Body of pancreas (tissue), 4 donors: ENCODE measurements around the gene ADGRD1. TPM values are rescaled to one million over a fixed set of nuclear protein-coding genes. Genes with fewer than 3 reads are reported as not detected.
"Not testable (repeated sequence)": the region's sequence is repeated elsewhere in the genome, so short reads cannot be mapped to it uniquely, and the experiment has no call there.

Source experiments
- ATAC-seq: fragments of 150-250 bp; one replicate; pipeline ENCODE4 v1.9.1; 2016
- DNase-seq, 4 donors: peaks; one replicate each; pipeline ENCODE4 v3.0.0-alpha.2; 2019
- H3K27ac ChIP-seq, 4 donors: fragments of 200-600 bp; sonication (generic); 1 replicate in 3 of 4; 2 replicates in 1 of 4; pipeline versions ENCODE4 v1.5.1 to v1.6.1; 2016 to 2019; ENCODE audit warnings: mild to moderate bottlenecking in 1 of 4, mixed read lengths in 1 of 4, moderate library complexity in 1 of 4
- H3K27me3 ChIP-seq, 2 donors: fragments of 200-600 bp; sonication (generic); one replicate each; pipeline ENCODE4 v1.6.0; 2016; ENCODE audit warnings: mild to moderate bottlenecking in 1 of 2
- H3K36me3 ChIP-seq, 2 donors: fragments of 200-600 bp; sonication (generic); replicated peaks in 1 of 2; 2 replicates each; pipeline ENCODE4 v1.5.1; 2016; ENCODE audit warnings: low read depth in 2 of 2; ENCODE audit not compliant: insufficient read depth in 1 of 2
- H3K4me1 ChIP-seq: fragments of 200-600 bp; sonication (generic); one replicate; pipeline ENCODE4 v1.6.0; 2016
- H3K4me3 ChIP-seq, 2 donors: fragments of 200-600 bp; sonication (generic); 1 replicate in 1 of 2; 2 replicates in 1 of 2; pipeline ENCODE4 v1.5.1; 2016 to 2019
- H3K9me3 ChIP-seq, 3 donors: fragments of 200-600 bp; sonication (generic); 1 replicate in 2 of 3; 2 replicates in 1 of 3; pipeline ENCODE4 v1.5.1; 2016
- POLR2A ChIP-seq, 3 donors: fragments of 450-650 bp; IDR thresholded peaks; one replicate each; pipeline ENCODE4 v1.6.1; 2016; ENCODE audit warnings: antibody characterized with exemption in 3 of 3, mild to moderate bottlenecking in 2 of 3
- WGBS, 2 donors: methylation state at CpG; one replicate each; pipeline ENCODE4 v1.1.5; 2017; 5-methylcytosine and 5-hydroxymethylcytosine counted together
- intact Hi-C: fragments of 100-400 bp; cut with DNase I; formaldehyde crosslinking; loops from one replicate; pipeline ENCODE4 v1.15.1; 2023
- total RNA-seq, 2 donors: library from RNA; depleted of rRNA; stranded (reverse); fragments of >200 nt; gene quantifications; one replicate each; pipeline ENCODE4 v1.1.0, GENCODE V29; 2016
- TF ChIP-seq, protein P1 (sequence below), 7 experiments: fragments of 450-650 bp in 4 of 7; fragments of 200-600 bp in 3 of 7; sonication (generic) in 3 of 7; IDR thresholded peaks; one replicate each; pipeline ENCODE4 v1.5.1; 2016 to 2019; ENCODE audit warnings: antibody characterized with exemption in 7 of 7

Gene ADGRD1
- total RNA-seq, 2 donors from 2014 or later = 4.4 to 4.9 TPM

DNA sequence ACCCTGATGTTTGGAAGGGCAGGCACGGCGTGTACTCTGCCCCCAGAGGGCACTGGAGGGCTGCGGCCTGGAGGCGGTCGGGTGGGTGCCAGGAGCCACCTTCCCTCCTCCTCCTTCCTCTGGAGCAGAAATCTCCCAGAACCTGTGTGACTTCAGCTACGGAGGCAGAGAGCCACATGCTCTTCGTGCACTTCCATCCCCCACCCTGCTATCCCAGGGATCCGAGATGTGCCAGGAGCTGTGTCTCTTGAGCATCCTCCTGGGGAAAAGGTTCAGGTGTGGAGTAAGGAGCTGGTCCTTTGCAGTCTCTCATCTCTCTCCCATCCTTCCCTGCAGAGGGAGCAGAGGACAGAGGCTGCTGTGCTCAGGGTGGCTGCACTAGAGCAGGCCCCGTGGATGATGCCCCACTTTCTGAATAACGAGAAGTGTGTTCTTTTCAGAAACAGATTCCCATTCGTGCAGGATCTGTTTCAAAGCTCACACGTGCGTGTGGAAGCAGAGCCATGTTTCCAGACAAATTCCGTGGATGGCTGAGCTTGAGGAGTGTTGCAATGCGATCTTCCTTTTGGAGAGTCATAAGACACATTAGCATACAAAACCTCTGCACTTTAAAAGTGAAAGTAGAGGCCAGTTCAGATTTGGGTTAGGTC, 162.9 kb downstream of the ADGRD1 start:
- H3K27me3 ChIP-seq = no peaks in the 10 kb centered on the region
- TF ChIP-seq, protein P1, sequence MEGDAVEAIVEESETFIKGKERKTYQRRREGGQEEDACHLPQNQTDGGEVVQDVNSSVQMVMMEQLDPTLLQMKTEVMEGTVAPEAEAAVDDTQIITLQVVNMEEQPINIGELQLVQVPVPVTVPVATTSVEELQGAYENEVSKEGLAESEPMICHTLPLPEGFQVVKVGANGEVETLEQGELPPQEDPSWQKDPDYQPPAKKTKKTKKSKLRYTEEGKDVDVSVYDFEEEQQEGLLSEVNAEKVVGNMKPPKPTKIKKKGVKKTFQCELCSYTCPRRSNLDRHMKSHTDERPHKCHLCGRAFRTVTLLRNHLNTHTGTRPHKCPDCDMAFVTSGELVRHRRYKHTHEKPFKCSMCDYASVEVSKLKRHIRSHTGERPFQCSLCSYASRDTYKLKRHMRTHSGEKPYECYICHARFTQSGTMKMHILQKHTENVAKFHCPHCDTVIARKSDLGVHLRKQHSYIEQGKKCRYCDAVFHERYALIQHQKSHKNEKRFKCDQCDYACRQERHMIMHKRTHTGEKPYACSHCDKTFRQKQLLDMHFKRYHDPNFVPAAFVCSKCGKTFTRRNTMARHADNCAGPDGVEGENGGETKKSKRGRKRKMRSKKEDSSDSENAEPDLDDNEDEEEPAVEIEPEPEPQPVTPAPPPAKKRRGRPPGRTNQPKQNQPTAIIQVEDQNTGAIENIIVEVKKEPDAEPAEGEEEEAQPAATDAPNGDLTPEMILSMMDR (IDR thresholded peaks at IDR 0.05) = peak in 3 of 7 experiments; percentile 11 to 26 (median 17)
- TF ChIP-seq POLR2A (IDR thresholded peaks at IDR 0.05) = no peak
- intact Hi-C loops = no loop called here
- no peaks in the 10 kb centered on the region for H3K4me1 ChIP-seq
- DNase-seq (no peak), ATAC-seq (peak; percentile 39)
- H3K4me3 ChIP-seq = no peak overlapping the region
- H3K36me3 ChIP-seq = no peaks in the 10 kb centered on the region
- no peaks in the 10 kb centered on the region for H3K9me3 ChIP-seq
- H3K27ac ChIP-seq = peak overlapping the region in 1 of 4 donors; percentile 24
- 52 to 73% methylated on average over 14 to 15 of the region's 15 CpGs for WGBS, 2 donors

- ATAC-seq = no peak
- Histone ChIP-seq H3K4me1 (no peaks in the 10 kb centered on the region), H3K9me3 (no peaks in the 10 kb centered on the region), H3K36me3 (no peaks in the 10 kb centered on the region), H3K27ac (no peak overlapping the region), H3K4me3 (no peak overlapping the region), H3K27me3 (no peaks in the 10 kb centered on the region)
- 88% methylated on average over 7 of the region's 7 CpGs for WGBS, 2 donors
- intact Hi-C loops = no loop called here
- no peak for DNase-seq
- TF ChIP-seq POLR2A (IDR thresholded peaks at IDR 0.05) = no peak
- TF ChIP-seq, protein P1 (IDR thresholded peaks at IDR 0.05) = no peak
These were observed 163.9 kb downstream of the ADGRD1 start for GRCh38 chr12:131117438-131118245.

DNA sequence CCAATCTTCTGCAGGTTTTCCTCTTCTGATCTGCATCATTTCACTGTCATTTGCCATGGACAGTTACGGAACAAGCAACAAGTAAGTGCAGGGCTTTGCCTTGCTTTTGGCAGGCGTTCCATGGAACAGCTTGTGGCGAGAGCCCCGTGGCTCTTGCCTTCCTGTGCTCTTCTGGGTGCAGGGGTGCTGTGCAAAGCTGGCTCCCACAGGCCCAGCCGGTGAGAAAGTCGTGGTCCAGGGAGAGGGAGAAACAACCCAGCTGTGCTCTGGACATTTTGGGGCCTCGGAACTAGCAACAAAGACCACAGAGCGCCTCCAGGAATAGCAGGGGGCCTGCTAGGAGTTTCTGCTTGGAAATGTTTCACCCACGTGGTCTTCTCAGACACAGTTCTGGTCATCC, 164.7 kb downstream of the ADGRD1 start:
- no peak for ATAC-seq
- TF ChIP-seq, protein P1 (IDR thresholded peaks at IDR 0.05) = no peak
- no peak for TF ChIP-seq POLR2A (IDR thresholded peaks at IDR 0.05)
- Histone ChIP-seq H3K27ac (no peak overlapping the region), H3K4me1 (no peaks in the 10 kb centered on the region), H3K9me3 (no peaks in the 10 kb centered on the region), H3K36me3 (no peaks in the 10 kb centered on the region), H3K4me3 (no peak overlapping the region), H3K27me3 (no peaks in the 10 kb centered on the region)
- WGBS, 2 donors = 65 to 75% methylated on average over 9 of the region's 9 CpGs
- no peak for DNase-seq
- intact Hi-C loops = no loop called here

- intact Hi-C loops, H3K4me1 ChIP-seq, H3K27ac ChIP-seq, H3K27me3 ChIP-seq, DNase-seq, H3K9me3 ChIP-seq, H3K4me3 ChIP-seq, H3K36me3 ChIP-seq, ATAC-seq: not testable (repeated sequence)
- WGBS, 2 donors = 92 to 94% methylated on average over 7 to 8 of the region's 8 CpGs
These were observed 165.6 kb downstream of the ADGRD1 start for GRCh38 chr12:131119345-131119744.

GRCh38 chr12:131119936-131120335, 166.2 kb downstream of the ADGRD1 start:
- no peaks in the 10 kb centered on the region for H3K27me3 ChIP-seq
- ATAC-seq (no peak), DNase-seq (no peak)
- intact Hi-C loops = no loop called here
- no peak for TF ChIP-seq POLR2A (IDR thresholded peaks at IDR 0.05)
- TF ChIP-seq, protein P1 (IDR thresholded peaks at IDR 0.05) = no peak
- WGBS, 2 donors = 88 to 96% methylated on average over 7 to 8 of the region's 8 CpGs
- no peaks in the 10 kb centered on the region for H3K36me3 ChIP-seq
- H3K27ac ChIP-seq = no peak overlapping the region
- H3K4me1 ChIP-seq = no peaks in the 10 kb centered on the region
- H3K4me3 ChIP-seq = no peak overlapping the region
- H3K9me3 ChIP-seq = no peaks in the 10 kb centered on the region
